ENCODE measurements around the gene KLHDC4. TPM values are rescaled to one million over a fixed set of nuclear protein-coding genes. Genes with fewer than 3 reads are reported as not detected.
A peak's percentile ranks its signal among the peaks of the same experiment; 100 is the strongest.
"Not testable (repeated sequence)": the region's sequence is repeated elsewhere in the genome, so short reads cannot be mapped to it uniquely, and the experiment has no call there.

Gene KLHDC4
- total RNA-seq, 1 donor from 2014 or later: 19.0 TPM

GRCh38 chr16:87788730-87789436 is 23.1 kb upstream of the KLHDC4 start:
- DNase-seq (ENCODE audit: low read depth in 2 of 2): not testable (repeated sequence)

GRCh38 chr16:87787451-87788091 is 21.8 kb upstream of the KLHDC4 start:
- DNase-seq (ENCODE audit: low read depth in 2 of 2): not testable (repeated sequence)

- no peak for DNase-seq (ENCODE audit: low read depth in 2 of 2)
Measured at GRCh38 chr16:87784812-87785211, 19.0 kb upstream of the KLHDC4 start.

DNA sequence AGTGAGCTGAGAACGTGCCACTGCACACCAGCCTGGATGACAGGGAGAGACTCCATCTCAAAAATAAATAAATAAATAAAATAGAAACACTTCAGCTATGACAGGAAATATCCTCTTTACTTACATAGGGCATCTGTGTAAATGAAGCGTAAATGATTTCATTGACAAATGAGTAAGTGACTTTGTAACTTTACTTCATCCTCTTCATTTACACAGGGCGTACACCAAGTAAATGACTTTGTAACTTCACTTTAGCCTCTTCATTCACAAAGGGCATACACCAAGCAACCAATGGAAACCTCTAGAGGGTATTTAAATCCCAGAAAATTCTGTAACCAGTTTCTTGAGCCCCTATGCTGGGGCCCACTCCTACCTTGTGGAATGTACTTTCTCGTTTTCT is 16.2 kb upstream of the KLHDC4 start:
- no peak for DNase-seq (ENCODE audit: low read depth in 2 of 2)

- DNase-seq (ENCODE audit: low read depth in 2 of 2): peak; percentile 26 to 67
Measured at GRCh38 chr16:87780385-87780989, 14.7 kb upstream of the KLHDC4 start.

- DNase-seq (ENCODE audit: low read depth in 2 of 2): peak; percentile 89 to 95
Measured at GRCh38 chr16:87778830-87779579, 13.2 kb upstream of the KLHDC4 start.

- DNase-seq (ENCODE audit: low read depth in 2 of 2): no peak
Measured at GRCh38 chr16:87778476-87778829, 12.7 kb upstream of the KLHDC4 start.

DNA sequence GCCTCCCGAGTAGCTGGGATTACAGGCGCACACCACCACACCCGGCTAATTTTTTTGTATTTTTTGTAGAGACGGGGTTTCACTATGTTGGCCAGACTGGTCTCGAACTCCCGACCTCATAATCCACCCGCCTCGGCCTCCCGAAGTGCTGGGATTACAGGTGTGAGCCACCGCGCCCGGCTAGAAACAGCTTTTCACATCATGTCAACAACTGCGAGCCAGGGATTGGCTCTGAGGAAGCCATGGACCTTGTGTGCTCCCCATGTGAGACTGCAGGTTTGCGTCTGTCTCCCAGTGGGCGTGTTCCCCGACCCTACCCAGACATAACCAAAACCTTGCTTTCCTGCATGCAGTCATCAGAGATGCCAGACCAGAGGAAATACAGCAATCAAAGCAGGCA is 8.1 kb upstream of the KLHDC4 start:
- DNase-seq (ENCODE audit: low read depth in 2 of 2): not testable (repeated sequence)

DNA sequence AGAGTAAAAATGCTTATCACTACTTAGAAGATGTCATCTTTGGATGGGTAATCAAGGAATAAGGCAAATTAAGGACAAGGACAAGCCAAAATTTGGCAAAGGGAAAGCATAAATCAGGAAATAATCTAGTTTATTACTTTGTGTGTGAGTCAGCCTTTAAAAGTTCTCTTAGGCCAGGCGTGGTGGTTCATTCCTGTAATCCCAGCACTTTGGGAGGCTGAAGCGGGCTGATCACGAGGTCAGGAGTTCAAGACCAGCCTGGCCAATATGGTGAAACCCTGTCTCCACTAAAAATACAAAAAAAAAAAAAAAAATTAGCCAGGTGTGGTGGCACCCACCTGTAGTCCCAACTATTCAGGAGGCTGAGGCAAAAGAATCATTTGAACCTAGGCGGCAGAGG is 1.7 kb upstream of the KLHDC4 start:
- not testable (repeated sequence) for DNase-seq (ENCODE audit: low read depth in 2 of 2)

DNA sequence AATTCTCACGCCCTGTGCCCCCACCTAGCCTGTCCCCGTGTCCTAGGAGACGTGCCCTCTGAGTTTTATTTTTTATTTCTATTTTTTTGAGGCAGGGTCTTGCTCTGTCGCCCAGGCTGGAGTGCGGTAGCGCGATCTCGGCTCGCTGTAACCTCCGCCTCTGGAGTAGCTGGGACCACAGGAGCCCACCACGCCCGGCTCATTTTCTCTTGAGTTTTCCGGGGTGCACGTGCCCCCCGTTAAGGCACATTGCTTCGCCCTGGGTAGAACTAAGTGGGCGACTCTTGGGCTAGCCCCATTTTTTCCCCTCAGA is 655 bp upstream of the KLHDC4 start:
- no peak for DNase-seq (ENCODE audit: low read depth in 2 of 2)

DNA sequence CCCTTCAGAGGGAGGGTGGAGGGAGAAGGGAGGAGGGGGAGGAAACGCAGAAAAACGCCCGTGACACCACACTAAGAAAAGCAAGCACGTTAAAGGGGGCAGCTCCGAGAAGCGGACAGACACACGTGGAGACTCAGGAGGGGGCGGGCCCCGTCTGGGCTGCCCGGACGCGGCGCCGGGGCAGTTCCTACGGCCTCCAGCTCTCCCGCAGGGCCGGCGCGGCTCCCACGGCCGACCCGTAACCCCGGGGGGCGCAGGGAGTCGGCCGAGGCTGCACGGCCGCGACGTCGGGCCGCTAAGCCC is 362 bp downstream of the KLHDC4 start:
- DNase-seq (ENCODE audit: low read depth in 2 of 2): peak in 1 of 2 donors; percentile 15

DNA sequence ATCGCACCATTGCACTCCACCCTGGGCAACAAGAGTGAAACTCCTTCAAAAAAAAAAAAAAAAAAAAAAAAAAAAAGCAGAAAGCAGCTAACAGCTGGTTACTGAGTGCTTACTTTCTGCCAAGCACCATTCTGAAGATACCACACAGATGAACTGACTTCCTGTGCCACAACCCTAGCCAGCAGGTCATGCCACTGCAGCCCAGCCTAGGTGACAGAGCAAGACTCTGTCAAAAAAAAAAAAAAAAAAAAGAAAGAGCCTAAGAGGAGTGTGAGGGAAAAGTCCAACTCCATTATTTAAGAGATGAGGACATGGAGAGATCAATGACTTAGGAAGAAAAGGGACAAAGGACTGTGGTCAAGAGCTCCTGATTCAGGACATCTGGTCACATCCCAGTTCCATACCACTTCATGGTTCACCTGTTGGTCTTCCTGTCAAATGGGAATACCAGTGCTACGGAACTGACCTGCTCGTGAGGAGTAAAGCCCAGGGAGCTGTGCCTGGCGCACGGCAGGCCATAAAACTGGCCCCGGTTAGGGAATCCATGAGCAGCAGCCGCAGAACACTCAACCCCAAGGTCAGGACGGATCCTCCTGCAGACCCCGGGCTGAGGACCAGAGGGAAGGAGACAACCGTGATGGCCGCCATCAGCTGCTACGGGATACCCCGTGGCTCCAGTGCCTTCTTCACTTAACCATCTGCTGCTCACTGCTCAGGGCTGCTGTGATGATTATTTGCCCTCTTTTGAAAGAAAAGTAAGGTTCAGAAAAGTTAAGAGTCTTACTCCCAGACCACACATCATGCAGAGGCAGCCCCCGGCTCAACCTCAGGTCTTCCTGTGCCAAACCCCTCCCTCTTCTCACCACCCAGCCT is 950 bp downstream of the KLHDC4 start:
- DNase-seq (ENCODE audit: low read depth in 2 of 2): no peak

DNA sequence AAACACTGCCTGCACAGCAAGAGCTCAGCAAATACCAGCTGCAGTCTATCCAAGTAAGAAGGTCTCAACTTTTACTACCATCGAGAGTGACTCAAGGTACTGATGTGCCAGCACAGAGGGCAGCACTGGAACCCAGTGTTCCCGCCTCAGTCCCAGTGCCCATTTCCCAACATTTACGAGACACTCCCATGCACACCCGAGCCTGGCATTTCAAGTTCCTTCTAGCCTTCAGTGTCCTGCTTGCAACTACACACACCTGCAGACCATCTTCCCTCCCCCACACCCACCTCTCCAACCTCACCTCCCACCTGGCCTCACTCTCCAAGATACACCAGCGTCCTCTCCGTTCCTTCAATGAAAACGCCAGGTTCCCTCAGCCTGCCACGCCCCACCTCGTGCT is 3.2 kb downstream of the KLHDC4 start:
- DNase-seq (ENCODE audit: low read depth in 2 of 2): no peak

- DNase-seq (ENCODE audit: low read depth in 2 of 2): no peak
Measured at GRCh38 chr16:87762071-87762571, 3.7 kb downstream of the KLHDC4 start.

DNA sequence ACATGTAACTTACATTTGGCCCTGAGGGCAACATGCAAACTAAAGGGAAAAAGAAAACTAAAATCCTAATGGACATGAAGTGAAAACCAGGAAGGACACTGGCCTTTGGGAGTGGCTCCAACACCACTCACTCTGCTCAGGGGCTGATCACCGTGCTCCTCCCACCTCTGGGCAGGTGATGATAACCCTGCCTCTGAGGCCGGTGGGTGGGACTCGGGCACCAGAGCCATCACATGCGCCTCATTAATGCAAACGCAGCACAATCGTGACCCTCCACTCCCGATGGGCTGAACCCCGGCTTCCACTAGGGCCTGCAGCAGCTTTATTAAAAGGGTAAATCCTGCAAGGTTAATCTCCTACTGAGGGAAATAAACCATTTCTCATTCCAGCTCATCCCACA is 4.7 kb downstream of the KLHDC4 start:
- DNase-seq (ENCODE audit: low read depth in 2 of 2): no peak

DNA sequence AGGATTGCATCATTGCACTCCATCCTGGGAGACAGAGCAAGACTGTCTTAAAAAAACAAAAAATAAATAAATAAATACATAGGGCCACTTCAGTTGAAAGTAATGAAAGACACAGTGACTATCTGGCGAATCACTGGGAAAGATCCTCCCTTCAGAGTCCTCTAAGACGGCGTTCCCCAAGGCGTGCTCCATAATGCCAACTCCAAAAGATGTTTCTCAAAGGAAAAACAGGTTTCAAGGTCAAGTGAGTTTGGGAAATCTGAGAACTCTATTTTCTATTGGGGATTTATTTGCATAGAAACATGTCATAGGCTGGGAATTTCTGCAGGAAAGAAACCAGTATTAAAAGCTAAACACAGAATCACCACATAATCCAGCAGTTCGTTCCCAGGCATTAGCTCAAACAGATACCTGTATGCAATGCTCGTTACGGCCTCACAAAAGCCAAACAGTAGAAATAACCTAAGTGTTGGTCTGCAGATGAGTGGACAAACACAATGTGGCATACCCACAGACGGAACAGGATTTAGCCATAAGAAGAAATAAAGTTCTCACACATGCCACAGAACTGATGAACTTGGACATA is 7.9 kb downstream of the KLHDC4 start:
- no peak for DNase-seq (ENCODE audit: low read depth in 2 of 2)

- DNase-seq (ENCODE audit: low read depth in 2 of 2): peak in 1 of 2 donors; percentile 69
Measured at GRCh38 chr16:87754535-87754934, 11.3 kb downstream of the KLHDC4 start.

GRCh38 chr16:87747626-87748414 is 18.0 kb downstream of the KLHDC4 start:
- DNase-seq (ENCODE audit: low read depth in 2 of 2): no peak

DNA sequence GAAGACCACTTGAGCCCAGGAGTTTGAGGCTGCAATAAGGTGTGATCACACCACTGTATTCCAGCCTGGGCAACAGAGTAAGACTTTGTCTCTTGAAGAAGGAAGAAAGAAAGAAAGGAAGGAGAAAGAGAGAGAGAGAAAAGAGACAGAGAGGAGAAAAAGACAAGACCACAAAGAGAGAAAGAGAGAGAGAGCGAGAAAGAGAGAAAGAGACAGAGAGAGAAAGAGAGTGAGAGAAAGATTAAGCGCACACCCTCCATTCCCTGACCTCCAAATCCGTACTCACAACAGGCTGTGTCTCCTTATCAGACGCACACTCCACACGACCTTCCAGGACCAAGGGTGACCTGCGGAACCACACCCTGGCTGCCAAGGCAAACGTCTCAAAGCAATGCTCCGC is 19.6 kb downstream of the KLHDC4 start:
- no peak for DNase-seq (ENCODE audit: low read depth in 2 of 2)

Measured in lung microvascular endothelial cell (primary cell).